ENCODE measurements around the gene USP17L20.
"Not testable (repeated sequence)": the region's sequence is repeated elsewhere in the genome, so short reads cannot be mapped to it uniquely, and the experiment has no call there.

Gene USP17L20, protein sequence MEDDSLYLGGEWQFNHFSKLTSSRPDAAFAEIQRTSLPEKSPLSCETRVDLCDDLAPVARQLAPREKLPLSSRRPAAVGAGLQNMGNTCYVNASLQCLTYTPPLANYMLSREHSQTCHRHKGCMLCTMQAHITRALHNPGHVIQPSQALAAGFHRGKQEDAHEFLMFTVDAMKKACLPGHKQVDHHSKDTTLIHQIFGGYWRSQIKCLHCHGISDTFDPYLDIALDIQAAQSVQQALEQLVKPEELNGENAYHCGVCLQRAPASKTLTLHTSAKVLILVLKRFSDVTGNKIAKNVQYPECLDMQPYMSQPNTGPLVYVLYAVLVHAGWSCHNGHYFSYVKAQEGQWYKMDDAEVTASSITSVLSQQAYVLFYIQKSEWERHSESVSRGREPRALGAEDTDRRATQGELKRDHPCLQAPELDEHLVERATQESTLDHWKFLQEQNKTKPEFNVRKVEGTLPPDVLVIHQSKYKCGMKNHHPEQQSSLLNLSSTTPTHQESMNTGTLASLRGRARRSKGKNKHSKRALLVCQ

DNA sequence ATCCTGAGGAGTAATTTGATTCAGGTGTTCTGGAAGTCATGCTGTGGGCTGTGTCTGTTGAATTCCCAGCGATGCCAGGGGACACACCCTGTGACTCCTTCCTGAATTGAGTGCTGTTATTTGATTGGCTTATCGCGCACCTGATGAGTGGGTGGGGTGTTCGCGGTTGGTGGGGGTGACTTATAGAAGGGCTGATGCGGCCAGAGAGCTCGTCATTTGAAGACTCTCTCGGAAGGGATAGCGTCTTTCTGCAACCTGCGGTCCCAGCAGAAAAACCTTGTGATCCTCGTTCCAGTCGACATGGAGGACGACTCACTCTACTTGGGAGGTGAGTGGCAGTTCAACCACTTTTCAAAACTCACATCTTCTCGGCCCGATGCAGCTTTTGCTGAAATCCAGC lies at the start of gene USP17L20:
Gene USP17L20, plus strand, starts transcription at position 301 of the 400 bp plus-strand sequence. Its CDS starts 0 bp downstream, at position 301.
- not testable (repeated sequence) for H3K27ac ChIP-seq (ENCODE audit: low read length); H3K36me3 ChIP-seq (ENCODE audit: insufficient read depth, low read depth, low read length); H3K9me3 ChIP-seq (ENCODE audit: insufficient read depth, low read depth, low read length); H3K4me1 ChIP-seq (ENCODE audit: insufficient read depth, low read length); H3K9ac ChIP-seq (ENCODE audit: low read depth, low read length); H3K4me3 ChIP-seq (ENCODE audit: low read length); H3K27me3 ChIP-seq (ENCODE audit: insufficient read depth, low read length)

DNA sequence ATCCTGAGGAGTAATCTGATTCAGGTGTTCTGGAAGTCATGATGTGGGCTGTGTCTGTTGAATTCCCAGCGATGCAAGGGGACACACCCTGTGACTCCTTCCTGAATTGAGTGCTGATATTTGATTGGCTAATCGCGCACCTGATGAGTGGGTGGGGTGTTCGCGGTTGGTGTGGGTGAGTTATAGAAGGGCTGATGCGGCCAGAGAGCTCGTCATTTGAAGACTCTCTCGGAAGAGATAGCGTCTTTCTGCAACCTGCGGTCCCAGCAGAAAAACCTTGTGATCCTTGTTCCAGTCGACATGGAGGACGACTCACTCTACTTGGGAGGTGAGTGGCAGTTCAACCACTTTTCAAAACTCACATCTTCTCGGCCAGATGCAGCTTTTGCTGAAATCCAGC lies 47.6 kb upstream of the USP17L20 start, which contains the start of gene USP17L10:
Gene USP17L10, plus strand, starts transcription at position 301 of the 400 bp plus-strand sequence. Its CDS starts 0 bp downstream, at position 301.
- not testable (repeated sequence) for H3K4me1 ChIP-seq (ENCODE audit: insufficient read depth, low read length); H3K27ac ChIP-seq (ENCODE audit: low read length); H3K9me3 ChIP-seq (ENCODE audit: insufficient read depth, low read depth, low read length); H3K36me3 ChIP-seq (ENCODE audit: insufficient read depth, low read depth, low read length); H3K4me3 ChIP-seq (ENCODE audit: low read length); H3K27me3 ChIP-seq (ENCODE audit: insufficient read depth, low read length); H3K9ac ChIP-seq (ENCODE audit: low read depth, low read length)

DNA sequence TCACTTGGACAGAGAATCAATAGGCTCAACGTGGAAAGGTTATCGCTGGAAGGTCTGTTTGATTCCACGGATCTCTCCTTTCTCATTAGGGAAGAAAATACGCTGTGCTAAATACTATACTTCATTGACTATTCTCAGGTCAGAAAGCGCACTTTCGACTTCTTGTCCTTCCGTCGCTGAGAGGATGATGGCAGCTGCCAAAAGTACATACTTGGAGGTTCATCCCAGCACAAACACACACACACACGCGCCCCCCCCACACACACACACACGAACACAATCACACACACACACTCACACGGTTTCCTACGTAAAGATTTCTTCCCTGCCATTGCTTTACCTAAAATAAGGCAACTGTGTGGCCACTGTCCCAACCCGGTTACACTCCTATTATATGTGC lies 43.2 kb upstream of the USP17L20 start:
- not testable (repeated sequence) for H3K27ac ChIP-seq (ENCODE audit: low read length); H3K27me3 ChIP-seq (ENCODE audit: insufficient read depth, low read length); H3K4me1 ChIP-seq (ENCODE audit: insufficient read depth, low read length); H3K36me3 ChIP-seq (ENCODE audit: insufficient read depth, low read depth, low read length); H3K9ac ChIP-seq (ENCODE audit: low read depth, low read length); H3K9me3 ChIP-seq (ENCODE audit: insufficient read depth, low read depth, low read length); H3K4me3 ChIP-seq (ENCODE audit: low read length)

DNA sequence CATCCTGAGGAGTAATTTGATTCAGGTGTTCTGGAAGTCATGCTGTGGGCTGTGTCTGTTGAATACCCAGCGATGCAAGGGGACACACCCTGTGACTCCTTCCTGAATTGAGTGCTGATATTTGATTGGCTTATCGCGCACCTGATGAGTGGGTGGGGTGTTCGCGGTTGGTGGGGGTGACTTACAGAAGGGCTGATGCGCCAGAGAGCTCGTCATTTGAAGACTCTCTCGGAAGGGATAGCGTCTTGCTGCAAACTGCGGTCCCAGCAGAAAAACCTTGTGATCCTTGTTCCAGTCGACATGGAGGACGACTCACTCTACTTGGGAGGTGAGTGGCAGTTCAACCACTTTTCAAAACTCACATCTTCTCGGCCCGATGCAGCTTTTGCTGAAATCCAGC lies 42.8 kb upstream of the USP17L20 start, which contains the start of gene USP17L11:
Gene USP17L11, plus strand, starts transcription at position 301 of the 400 bp plus-strand sequence. Its CDS starts 0 bp downstream, at position 301.
- not testable (repeated sequence) for H3K27ac ChIP-seq (ENCODE audit: low read length); H3K4me1 ChIP-seq (ENCODE audit: insufficient read depth, low read length); H3K9ac ChIP-seq (ENCODE audit: low read depth, low read length); H3K9me3 ChIP-seq (ENCODE audit: insufficient read depth, low read depth, low read length); H3K36me3 ChIP-seq (ENCODE audit: insufficient read depth, low read depth, low read length); H3K27me3 ChIP-seq (ENCODE audit: insufficient read depth, low read length); H3K4me3 ChIP-seq (ENCODE audit: low read length)

DNA sequence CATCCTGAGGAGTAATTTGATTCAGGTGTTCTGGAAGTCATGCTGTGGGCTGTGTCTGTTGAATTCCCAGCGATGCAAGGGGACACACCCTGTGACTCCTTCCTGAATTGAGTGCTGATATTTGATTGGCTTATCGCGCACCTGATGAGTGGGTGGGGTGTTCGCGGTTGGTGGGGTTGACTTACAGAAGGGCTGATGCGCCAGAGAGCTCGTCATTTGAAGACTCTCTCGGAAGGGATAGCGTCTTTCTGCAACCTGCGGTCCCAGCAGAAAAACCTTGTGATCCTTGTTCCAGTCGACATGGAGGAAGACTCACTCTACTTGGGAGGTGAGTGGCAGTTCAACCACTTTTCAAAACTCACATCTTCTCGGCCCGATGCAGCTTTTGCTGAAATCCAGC lies 38.1 kb upstream of the USP17L20 start, which contains the start of gene USP17L12:
Gene USP17L12, plus strand, starts transcription at position 301 of the 400 bp plus-strand sequence. Its CDS starts 0 bp downstream, at position 301.
- H3K36me3 ChIP-seq (ENCODE audit: insufficient read depth, low read depth, low read length); H3K4me3 ChIP-seq (ENCODE audit: low read length); H3K9me3 ChIP-seq (ENCODE audit: insufficient read depth, low read depth, low read length); H3K27me3 ChIP-seq (ENCODE audit: insufficient read depth, low read length); H3K9ac ChIP-seq (ENCODE audit: low read depth, low read length); H3K4me1 ChIP-seq (ENCODE audit: insufficient read depth, low read length); H3K27ac ChIP-seq (ENCODE audit: low read length): not testable (repeated sequence)

DNA sequence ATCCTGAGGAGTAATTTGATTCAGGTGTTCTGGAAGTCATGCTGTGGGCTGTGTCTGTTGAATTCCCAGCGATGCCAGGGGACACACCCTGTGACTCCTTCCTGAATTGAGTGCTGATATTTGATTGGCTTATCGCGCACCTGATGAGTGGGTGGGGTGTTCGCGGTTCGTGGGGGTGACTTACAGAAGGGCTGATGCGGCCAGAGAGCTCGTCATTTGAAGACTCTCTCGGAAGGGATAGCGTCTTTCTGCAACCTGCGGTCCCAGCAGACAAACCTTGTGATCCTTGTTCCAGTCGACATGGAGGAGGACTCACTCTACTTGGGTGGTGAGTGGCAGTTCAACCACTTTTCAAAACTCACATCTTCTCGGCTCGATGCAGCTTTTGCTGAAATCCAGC lies 33.3 kb upstream of the USP17L20 start, which contains the start of gene USP17L13:
Gene USP17L13, plus strand, starts transcription at position 301 of the 400 bp plus-strand sequence. Its CDS starts 0 bp downstream, at position 301.
- not testable (repeated sequence) for H3K9me3 ChIP-seq (ENCODE audit: insufficient read depth, low read depth, low read length); H3K9ac ChIP-seq (ENCODE audit: low read depth, low read length); H3K36me3 ChIP-seq (ENCODE audit: insufficient read depth, low read depth, low read length); H3K27me3 ChIP-seq (ENCODE audit: insufficient read depth, low read length); H3K27ac ChIP-seq (ENCODE audit: low read length); H3K4me1 ChIP-seq (ENCODE audit: insufficient read depth, low read length); H3K4me3 ChIP-seq (ENCODE audit: low read length)

DNA sequence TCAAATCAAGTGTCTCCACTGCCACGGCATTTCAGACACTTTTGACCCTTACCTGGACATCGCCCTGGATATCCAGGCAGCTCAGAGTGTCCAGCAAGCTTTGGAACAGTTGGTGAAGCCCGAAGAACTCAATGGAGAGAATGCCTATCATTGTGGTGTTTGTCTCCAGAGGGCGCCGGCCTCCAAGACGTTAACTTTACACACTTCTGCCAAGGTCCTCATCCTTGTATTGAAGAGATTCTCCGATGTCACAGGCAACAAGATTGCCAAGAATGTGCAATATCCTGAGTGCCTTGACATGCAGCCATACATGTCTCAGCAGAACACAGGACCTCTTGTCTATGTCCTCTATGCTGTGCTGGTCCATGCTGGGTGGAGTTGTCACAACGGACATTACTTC lies 27.7 kb upstream of the USP17L20 start:
- not testable (repeated sequence) for H3K27me3 ChIP-seq (ENCODE audit: insufficient read depth, low read length); H3K36me3 ChIP-seq (ENCODE audit: insufficient read depth, low read depth, low read length)

DNA sequence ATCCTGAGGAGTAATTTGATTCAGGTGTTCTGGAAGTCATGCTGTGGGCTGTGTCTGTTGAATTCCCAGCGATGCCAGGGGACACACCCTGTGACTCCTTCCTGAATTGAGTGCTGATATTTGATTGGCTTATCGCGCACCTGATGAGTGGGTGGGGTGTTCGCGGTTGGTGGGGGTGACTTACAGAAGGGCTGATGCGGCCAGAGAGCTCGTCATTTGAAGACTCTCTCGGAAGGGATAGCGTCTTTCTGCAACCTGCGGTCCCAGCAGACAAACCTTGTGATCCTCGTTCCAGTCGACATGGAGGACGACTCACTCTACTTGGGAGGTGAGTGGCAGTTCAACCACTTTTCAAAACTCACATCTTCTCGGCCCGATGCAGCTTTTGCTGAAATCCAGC lies 23.8 kb upstream of the USP17L20 start, which contains the start of gene USP17L15:
Gene USP17L15, plus strand, starts transcription at position 301 of the 400 bp plus-strand sequence. Its CDS starts 0 bp downstream, at position 301.
- not testable (repeated sequence) for H3K9me3 ChIP-seq (ENCODE audit: insufficient read depth, low read depth, low read length); H3K4me1 ChIP-seq (ENCODE audit: insufficient read depth, low read length); H3K27me3 ChIP-seq (ENCODE audit: insufficient read depth, low read length); H3K9ac ChIP-seq (ENCODE audit: low read depth, low read length); H3K4me3 ChIP-seq (ENCODE audit: low read length); H3K27ac ChIP-seq (ENCODE audit: low read length); H3K36me3 ChIP-seq (ENCODE audit: insufficient read depth, low read depth, low read length)

More for the DNA sequence above, 27.7 kb upstream of the USP17L20 start:
- H3K4me3 ChIP-seq (ENCODE audit: low read length); H3K27ac ChIP-seq (ENCODE audit: low read length); H3K9me3 ChIP-seq (ENCODE audit: insufficient read depth, low read depth, low read length); H3K4me1 ChIP-seq (ENCODE audit: insufficient read depth, low read length); H3K9ac ChIP-seq (ENCODE audit: low read depth, low read length): not testable (repeated sequence)

DNA sequence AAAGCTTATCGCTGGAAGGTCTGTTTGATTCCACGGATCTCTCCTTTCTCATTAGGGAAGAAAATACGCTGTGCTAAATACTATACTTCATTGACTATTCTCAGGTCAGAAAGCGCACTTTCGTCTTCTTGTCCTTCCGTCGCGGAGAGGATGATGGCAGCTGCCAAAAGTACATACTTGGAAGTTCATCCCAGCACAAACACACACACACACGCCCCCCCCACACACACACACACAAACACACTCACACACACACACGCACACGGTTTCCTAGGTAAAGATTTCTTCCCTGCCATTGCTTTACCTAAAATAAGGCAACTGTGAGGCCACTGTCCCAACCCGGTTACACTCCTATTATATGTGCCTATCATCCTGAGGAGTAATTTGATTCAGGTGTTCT lies 19.5 kb upstream of the USP17L20 start:
- H3K4me3 ChIP-seq (ENCODE audit: low read length); H3K27me3 ChIP-seq (ENCODE audit: insufficient read depth, low read length); H3K36me3 ChIP-seq (ENCODE audit: insufficient read depth, low read depth, low read length); H3K4me1 ChIP-seq (ENCODE audit: insufficient read depth, low read length); H3K9ac ChIP-seq (ENCODE audit: low read depth, low read length); H3K27ac ChIP-seq (ENCODE audit: low read length); H3K9me3 ChIP-seq (ENCODE audit: insufficient read depth, low read depth, low read length): not testable (repeated sequence)

DNA sequence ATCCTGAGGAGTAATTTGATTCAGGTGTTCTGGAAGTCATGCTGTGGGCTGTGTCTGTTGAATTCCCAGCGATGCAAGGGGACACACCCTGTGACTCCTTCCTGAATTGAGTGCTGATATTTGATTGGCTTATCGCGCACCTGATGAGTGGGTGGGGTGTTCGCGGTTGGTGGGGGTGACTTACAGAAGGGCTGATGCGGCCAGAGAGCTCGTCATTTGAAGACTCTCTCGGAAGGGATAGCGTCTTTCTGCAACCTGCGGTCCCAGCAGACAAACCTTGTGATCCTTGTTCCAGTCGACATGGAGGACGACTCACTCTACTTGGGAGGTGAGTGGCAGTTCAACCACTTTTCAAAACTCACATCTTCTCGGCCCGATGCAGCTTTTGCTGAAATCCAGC lies 14.3 kb upstream of the USP17L20 start, which contains the start of gene USP17L17:
Gene USP17L17, plus strand, starts transcription at position 301 of the 400 bp plus-strand sequence. Its CDS starts 0 bp downstream, at position 301.
- not testable (repeated sequence) for H3K9ac ChIP-seq (ENCODE audit: low read depth, low read length); H3K36me3 ChIP-seq (ENCODE audit: insufficient read depth, low read depth, low read length); H3K4me1 ChIP-seq (ENCODE audit: insufficient read depth, low read length); H3K27me3 ChIP-seq (ENCODE audit: insufficient read depth, low read length); H3K9me3 ChIP-seq (ENCODE audit: insufficient read depth, low read depth, low read length); H3K27ac ChIP-seq (ENCODE audit: low read length); H3K4me3 ChIP-seq (ENCODE audit: low read length)

DNA sequence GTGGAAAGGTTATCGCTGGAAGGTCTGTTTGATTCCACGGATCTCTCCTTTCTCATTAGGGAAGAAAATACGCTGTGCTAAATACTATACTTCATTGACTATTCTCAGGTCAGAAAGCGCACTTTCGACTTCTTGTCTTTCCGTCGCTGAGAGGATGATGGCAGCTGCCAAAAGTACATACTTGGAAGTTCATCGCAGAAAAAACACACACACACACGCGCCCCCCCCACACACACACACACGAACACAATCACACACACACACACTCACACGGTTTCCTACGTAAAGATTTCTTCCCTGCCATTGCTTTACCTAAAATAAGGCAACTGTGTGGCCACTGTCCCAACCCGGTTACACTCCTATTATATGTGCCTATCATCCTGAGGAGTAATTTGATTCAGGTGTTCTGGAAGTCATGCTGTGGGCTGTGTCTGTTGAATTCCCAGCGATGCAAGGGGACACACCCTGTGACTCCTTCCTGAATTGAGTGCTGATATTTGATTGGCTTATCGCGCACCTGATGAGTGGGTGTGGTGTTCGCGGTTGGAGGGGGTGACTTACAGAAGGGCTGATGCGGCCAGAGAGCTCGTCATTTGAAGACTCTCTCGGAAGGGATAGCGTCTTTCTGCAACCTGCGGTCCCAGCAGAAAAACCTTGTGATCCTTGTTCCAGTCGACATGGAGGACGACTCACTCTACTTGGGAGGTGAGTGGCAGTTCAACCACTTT lies 9.8 kb upstream of the USP17L20 start, which contains the start of gene USP17L18:
Gene USP17L18, plus strand, starts transcription at position 678 of the 728 bp plus-strand sequence. Its CDS starts 0 bp downstream, at position 678.
- H3K9ac ChIP-seq (ENCODE audit: low read depth, low read length); H3K4me3 ChIP-seq (ENCODE audit: low read length); H3K27ac ChIP-seq (ENCODE audit: low read length); H3K9me3 ChIP-seq (ENCODE audit: insufficient read depth, low read depth, low read length); H3K36me3 ChIP-seq (ENCODE audit: insufficient read depth, low read depth, low read length); H3K4me1 ChIP-seq (ENCODE audit: insufficient read depth, low read length); H3K27me3 ChIP-seq (ENCODE audit: insufficient read depth, low read length): not testable (repeated sequence)
